ENCODE data around the gene ZNF680. TPM values are rescaled to one million over a fixed set of nuclear protein-coding genes. Genes with fewer than 3 reads are reported as not detected.

Gene ZNF680
- 9.8 and 15.5 TPM in 2 replicates for total RNA-seq

GRCh38 chr7:64562626-64563278 is at the start of gene ZNF680:
ZNF680 (minus strand) TSS chr7:64563071; CDS start chr7:64562954, 117 bp downstream.

Other genes with a start within 250 kb of the ZNF680 start
- 10.4 and 10.5 TPM in 2 replicates for gene ZNF736, start 249.1 kb downstream of the ZNF680 start, total RNA-seq
- gene ZNF107, start 103.1 kb upstream of the ZNF680 start, total RNA-seq, result 1.5 and 3.9 TPM in 2 replicates
- gene ZNF138, start 231.4 kb upstream of the ZNF680 start, total RNA-seq, result 4.8 and 6.1 TPM in 2 replicates